ENCODE measurements around the gene TCP10L. TPM values are rescaled to one million over a fixed set of nuclear protein-coding genes. Genes with fewer than 3 reads are reported as not detected.
"Not testable (repeated sequence)": the region's sequence is repeated elsewhere in the genome, so short reads cannot be mapped to it uniquely, and the experiment has no call there.

TCP10L gene
- total RNA-seq, 1 donor from 2014 or later: 0.06 TPM

DNA sequence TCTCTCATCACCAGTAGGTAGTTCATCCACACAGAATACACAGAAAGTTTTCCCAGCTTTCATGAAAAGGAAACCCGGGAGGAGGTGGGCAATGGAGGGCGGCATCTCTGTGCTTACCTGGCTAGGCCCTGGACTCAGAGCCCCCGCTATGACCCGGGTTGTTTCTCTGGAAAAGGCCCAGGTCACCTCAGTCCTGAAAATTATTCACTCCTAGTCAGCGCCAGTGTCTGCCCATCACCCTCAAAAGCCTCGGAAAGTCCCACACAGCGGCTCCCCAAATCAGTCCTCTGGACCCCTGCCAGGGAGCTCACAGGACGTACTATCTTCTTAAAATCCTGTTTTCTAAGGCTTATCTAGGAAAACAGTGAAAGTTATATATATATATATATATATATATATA is 51.2 kb downstream of the TCP10L start:
- TF ChIP-seq CTCF (conservative IDR thresholded peaks at IDR 0.05; ENCODE audit: low read depth, low read length): no peak
- DNase-seq (ENCODE audit: low read depth): no peak
- no peak overlapping the region for H3K4me3 ChIP-seq (ENCODE audit: low read depth, low read length)

- no peak for DNase-seq (ENCODE audit: low read depth)
- no peak overlapping the region for H3K4me3 ChIP-seq (ENCODE audit: low read depth, low read length)
- no peak for TF ChIP-seq CTCF (conservative IDR thresholded peaks at IDR 0.05; ENCODE audit: low read depth, low read length)
Measured at GRCh38 chr21:32533611-32534010, 51.7 kb downstream of the TCP10L start.

- DNase-seq (ENCODE audit: low read depth): no peak
- no peak overlapping the region for H3K4me3 ChIP-seq (ENCODE audit: low read depth, low read length)
- no peak for TF ChIP-seq CTCF (conservative IDR thresholded peaks at IDR 0.05; ENCODE audit: low read depth, low read length)
Measured at GRCh38 chr21:32533053-32533452, 52.3 kb downstream of the TCP10L start.

- H3K4me3 ChIP-seq (ENCODE audit: low read depth, low read length): no peak overlapping the region
- no peak for DNase-seq (ENCODE audit: low read depth)
- TF ChIP-seq CTCF (conservative IDR thresholded peaks at IDR 0.05; ENCODE audit: low read depth, low read length): no peak
Measured at GRCh38 chr21:32532636-32533035, 52.7 kb downstream of the TCP10L start.

DNA sequence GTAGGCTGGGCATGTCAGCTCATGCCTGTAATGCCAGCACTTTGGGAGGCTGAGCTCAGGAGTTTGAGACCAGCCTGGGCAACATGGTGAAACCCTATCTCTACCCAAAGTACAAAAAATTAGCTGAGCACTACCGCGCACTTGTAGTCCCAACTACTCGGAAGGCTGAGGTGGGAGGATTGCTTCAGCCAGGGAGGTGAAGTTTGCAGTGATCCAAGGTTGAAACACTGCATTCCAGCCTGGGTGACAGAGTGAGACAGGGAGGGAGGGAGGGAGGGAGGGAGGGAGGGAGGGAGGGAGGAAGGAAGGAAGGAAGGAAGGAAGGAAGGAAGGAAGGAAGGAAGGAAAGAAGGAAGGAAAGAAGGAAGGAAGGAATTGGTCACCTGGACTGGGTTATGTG is 53.8 kb downstream of the TCP10L start:
- H3K4me3 ChIP-seq (ENCODE audit: low read depth, low read length); DNase-seq (ENCODE audit: low read depth): not testable (repeated sequence)

DNA sequence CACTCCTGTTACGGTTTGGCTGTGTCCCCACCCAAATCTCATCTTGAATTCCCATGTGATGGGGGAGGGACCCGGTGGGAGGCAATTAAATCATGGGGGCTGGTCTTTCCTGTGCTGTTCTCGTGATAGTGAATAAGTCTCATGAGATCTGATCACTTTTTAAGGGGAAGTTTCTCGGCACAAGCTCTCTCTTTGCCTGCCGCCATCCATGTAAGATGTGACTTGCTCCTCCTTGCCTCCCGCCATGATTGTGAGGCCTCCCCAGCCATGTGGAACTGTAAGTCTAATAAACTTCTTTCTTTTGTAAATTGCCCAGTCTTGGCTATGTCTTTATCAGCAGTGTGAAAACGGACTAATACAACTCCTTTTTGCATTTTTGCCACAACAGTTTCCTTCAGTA is 54.5 kb downstream of the TCP10L start:
- H3K4me3 ChIP-seq (ENCODE audit: low read depth, low read length); DNase-seq (ENCODE audit: low read depth): not testable (repeated sequence)

- no peak overlapping the region for H3K4me3 ChIP-seq (ENCODE audit: low read depth, low read length)
- no peak for DNase-seq (ENCODE audit: low read depth)
- no peak for TF ChIP-seq CTCF (conservative IDR thresholded peaks at IDR 0.05; ENCODE audit: low read depth, low read length)
Measured at GRCh38 chr21:32529679-32530078, 55.6 kb downstream of the TCP10L start.

DNA sequence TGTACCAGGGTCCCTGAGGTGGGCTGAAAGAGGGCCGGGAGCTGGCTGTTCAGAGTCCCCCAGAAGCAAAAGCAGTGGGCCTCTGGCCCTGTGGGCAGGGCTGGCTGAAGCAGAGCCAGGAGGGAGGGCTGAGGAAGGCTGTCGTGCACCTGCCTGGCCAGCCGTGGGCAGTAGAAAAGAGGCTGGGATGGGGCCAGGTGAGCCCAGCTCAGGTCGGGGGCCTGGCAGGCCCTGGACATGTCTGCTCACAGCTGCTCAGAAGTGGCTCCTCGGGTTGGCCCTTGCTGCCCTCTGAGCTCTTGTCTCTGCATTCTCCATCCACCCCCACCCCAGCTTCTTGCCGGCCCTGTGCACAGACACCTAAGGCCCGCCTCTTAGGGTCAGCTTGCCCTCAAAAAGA is 60.0 kb downstream of the TCP10L start:
- TF ChIP-seq CTCF (conservative IDR thresholded peaks at IDR 0.05; ENCODE audit: low read depth, low read length): no peak

More for the DNA sequence above, 60.0 kb downstream of the TCP10L start:
- no peak for DNase-seq (ENCODE audit: low read depth)
- H3K4me3 ChIP-seq (ENCODE audit: low read depth, low read length): no peak overlapping the region
